Endothelial cell of umbilical vein (primary cell): ENCODE measurements around the gene DSP.

Source experiments
- CTCF ChIP-seq, 2 donors: IDR thresholded peaks; 1 replicate in 1 of 2; 2 replicates in 1 of 2; pipeline ENCODE4 v1.5.1; 2011; ENCODE audit warnings: low read length in 2 of 2, mild to moderate bottlenecking in 2 of 2, moderate library complexity in 2 of 2, control low read depth in 1 of 2, inconsistent platforms in 1 of 2, low read depth in 1 of 2; ENCODE audit not compliant: insufficient read depth in 1 of 2; ENCODE audit errors: extremely low read depth in 1 of 2
- EZH2 ChIP-seq: IDR thresholded peaks from 2 replicates; pipeline ENCODE4 v1.6.1; 2012; ENCODE audit warnings: borderline replicate concordance, low read depth, mild to moderate bottlenecking, moderate library complexity, low read length, inconsistent platforms; ENCODE audit not compliant: severe bottlenecking
- POLR2A ChIP-seq: IDR thresholded peaks from 2 replicates; pipeline ENCODE4 v1.6.1; 2012; ENCODE audit warnings: low read depth, mild to moderate bottlenecking, control low read depth, low read length
- POLR2AphosphoS5 ChIP-seq: IDR thresholded peaks from 2 replicates; pipeline ENCODE4 v1.6.1; 2012; ENCODE audit warnings: low read depth, mild to moderate bottlenecking, control low read depth, low read length, moderate library complexity; ENCODE audit not compliant: insufficient read depth

GRCh38 chr6:7534192-7534591, 7.3 kb upstream of the DSP start:
- no peak for TF ChIP-seq CTCF (IDR thresholded peaks at IDR 0.05; ENCODE audit: extremely low read depth in 1 of 2, insufficient read depth in 1 of 2, low read depth in 1 of 2, low read length in 2 of 2)
- no peak for TF ChIP-seq POLR2AphosphoS5
- no peak for TF ChIP-seq POLR2A
- TF ChIP-seq EZH2: no peak
